Liver (tissue), 3 donors: ENCODE data around the gene CDA.

Source experiments
- ATF3 ChIP-seq: IDR thresholded peaks from 2 replicates; pipeline ENCODE4 v1.6.1; 2016; ENCODE audit warnings: antibody characterized with exemption
- CTCF ChIP-seq: fragments of 150-350 bp; IDR thresholded peaks from 2 replicates; pipeline ENCODE4 v1.5.1; 2017; ENCODE audit warnings: improper control_type of control experiment, low read depth, low read length; ENCODE audit not compliant: missing input control
- EGR1 ChIP-seq, 2 donors: IDR thresholded peaks; 2 replicates each; pipeline ENCODE4 v1.6.1; 2016 to 2018; ENCODE audit warnings: antibody characterized with exemption in 2 of 2, low read depth in 2 of 2
- FOXA1 ChIP-seq: IDR thresholded peaks from 2 replicates; pipeline ENCODE4 v1.6.1; 2016; ENCODE audit warnings: antibody characterized with exemption
- GABPA ChIP-seq, 2 donors: IDR thresholded peaks in 1 of 2; conservative IDR thresholded peaks in 1 of 2; 2 replicates each; pipeline ENCODE4 v1.6.1; 2016; ENCODE audit warnings: antibody characterized with exemption in 2 of 2, mild to moderate bottlenecking in 1 of 2, moderate library complexity in 1 of 2
- MAX ChIP-seq: IDR thresholded peaks from 2 replicates; pipeline ENCODE4 v1.6.1; 2016; ENCODE audit warnings: antibody characterized with exemption
- RAD21 ChIP-seq, 2 donors: IDR thresholded peaks; 2 replicates each; pipeline ENCODE4 v1.6.1; 2016; ENCODE audit warnings: antibody characterized with exemption in 2 of 2, mild to moderate bottlenecking in 2 of 2
- REST ChIP-seq: IDR thresholded peaks from 2 replicates; pipeline ENCODE4 v1.6.1; 2016; ENCODE audit warnings: antibody characterized with exemption, mild to moderate bottlenecking
- TAF1 ChIP-seq: conservative IDR thresholded peaks from 2 replicates; pipeline ENCODE4 v1.6.1; 2016; ENCODE audit warnings: antibody characterized with exemption, mild to moderate bottlenecking
- YY1 ChIP-seq: IDR thresholded peaks from 2 replicates; pipeline ENCODE4 v1.6.1; 2016; ENCODE audit warnings: antibody characterized with exemption, mild to moderate bottlenecking
- donor health status: healthy.
- donor health status: healthy.

- TF ChIP-seq ATF3: no peak
- no peak for TF ChIP-seq MAX
- peak; percentile 96 to 99 for TF ChIP-seq RAD21 (IDR thresholded peaks at IDR 0.05)
- peak; percentile 89 for TF ChIP-seq CTCF
- TF ChIP-seq FOXA1: no peak
- TF ChIP-seq TAF1: no peak
- no peak for TF ChIP-seq EGR1 (IDR thresholded peaks at IDR 0.05; ENCODE audit: low read depth in 2 of 2)
- peak; percentile 58 for TF ChIP-seq REST
- TF ChIP-seq YY1: no peak
- no peak for TF ChIP-seq GABPA (IDR thresholded peaks at IDR 0.05 in 1 of 2, conservative IDR thresholded peaks at IDR 0.05 in 1 of 2)
These were observed 14.0 kb upstream of the CDA start for GRCh38 chr1:20574686-20575540.
